BJ (cell line): Measurements from ENCODE around the gene TTC21B. TPM values are rescaled to one million over a fixed set of nuclear protein-coding genes. Genes with fewer than 3 reads are reported as not detected.

ENCODE experiments used
- CTCF ChIA-PET: fragments of 350-600 bp; formaldehyde crosslinking; extraction: SDS; loops from one replicate; lab custom pipeline; 2021; ENCODE audit warnings: antibody characterized with exemption, inconsistent platforms; lab: Yijun Ruan, JAX
- POLR2A ChIA-PET: fragments of 300-600 bp; sonication (Branson Sonifier 250); formaldehyde crosslinking; extraction: SDS; loops from one replicate; lab custom pipeline; 2021; ENCODE audit warnings: antibody characterized with exemption; lab: Charles Lee
- DNase-seq: peaks from one replicate; pipeline ENCODE4 v3.0.0-alpha.2; 2011; ENCODE audit warnings: low read depth
- H3K27me3 ChIP-seq: 2 replicates; pipeline ENCODE4 v1.6.0; 2011; ENCODE audit warnings: low read length; ENCODE audit not compliant: control insufficient read depth, insufficient read depth
- H3K36me3 ChIP-seq: 2 replicates; pipeline ENCODE4 v1.5.1; 2011; ENCODE audit warnings: low read length; ENCODE audit not compliant: control insufficient read depth, insufficient read depth
- H3K4me3 ChIP-seq: 2 replicates; pipeline ENCODE4 v1.5.1; 2011; ENCODE audit warnings: low read depth, mild to moderate bottlenecking, control low read depth, low read length
- CTCF ChIP-seq: IDR thresholded peaks from 2 replicates; pipeline ENCODE4 v1.5.1; 2011; ENCODE audit warnings: low read depth, mild to moderate bottlenecking, control low read depth, inconsistent platforms, low read length, moderate library complexity; ENCODE audit not compliant: insufficient read depth
- polyA plus RNA-seq: library from polyadenylated mRNA; depleted of rRNA; stranded (reverse); fragments of >200 nt; gene quantifications from 2 replicates; pipeline ENCODE4 v1.2.3, GENCODE V29; 2011

TTC21B gene
- polyA plus RNA-seq, 1 experiment = 12.1 TPM

- ChIA-PET CTCF (no interaction called here), POLR2A (no interaction called here)
- TF ChIP-seq CTCF = no peak
- Histone ChIP-seq H3K36me3 (no peaks in the 10 kb centered on the region; the same call in 1 of the 2 replicates), H3K27me3 (no peaks in the 10 kb centered on the region), H3K4me3 (no peak overlapping the region)
- no peak for DNase-seq
Observed at GRCh38 chr2:165950438-165950837, 3.1 kb downstream of the TTC21B start.

- CTCF ChIA-PET = no interaction called here
- TF ChIP-seq CTCF = no peak
- Histone ChIP-seq H3K36me3 (peaks cover 12% of the 10 kb centered on the region), H3K4me3 (no peak overlapping the region), H3K27me3 (no peaks in the 10 kb centered on the region)
- no peak for DNase-seq
- POLR2A ChIA-PET = no interaction called here
Observed at GRCh38 chr2:165941827-165942226, 11.7 kb downstream of the TTC21B start.

- no peak overlapping the region for H3K4me3 ChIP-seq
- no peaks in the 10 kb centered on the region for H3K27me3 ChIP-seq
- no peak for TF ChIP-seq CTCF
- ChIA-PET POLR2A (no interaction called here), CTCF (interaction anchor here (0.9 kb wide), 1 partner anchor 15 kb away, joined by 4 read pairs; the partner anchor contains the start of gene TTC21B)
- DNase-seq = no peak
- H3K36me3 ChIP-seq = peaks cover 14% of the 10 kb centered on the region
Observed at GRCh38 chr2:165938237-165938636, 15.3 kb downstream of the TTC21B start.

GRCh38 chr2:165933211-165933910, 20.2 kb downstream of the TTC21B start:
- H3K27me3 ChIP-seq = no peaks in the 10 kb centered on the region
- TF ChIP-seq CTCF = no peak
- H3K36me3 ChIP-seq = peaks cover 1% of the 10 kb centered on the region; the same call in 1 of the 2 replicates
- no peak overlapping the region for H3K4me3 ChIP-seq
- CTCF ChIA-PET = interaction anchor here (0.8 kb wide), 1 partner anchor 20 kb away, joined by 3 read pairs; the partner anchor contains the start of gene TTC21B
- DNase-seq = no peak
- POLR2A ChIA-PET = no interaction called here

GRCh38 chr2:165927774-165928173, 25.8 kb downstream of the TTC21B start:
- CTCF ChIA-PET = no interaction called here
- POLR2A ChIA-PET = interaction anchor here (0.6 kb wide), 1 partner anchor 169 kb away, joined by 5 read pairs; no protein-coding TSS in a partner anchor

More at GRCh38 chr2:165927774-165928173, 25.8 kb downstream of the TTC21B start:
- H3K36me3 ChIP-seq = peaks cover 2% of the 10 kb centered on the region; the same call in 1 of the 2 replicates
- no peaks in the 10 kb centered on the region for H3K27me3 ChIP-seq
- no peak for TF ChIP-seq CTCF
- H3K4me3 ChIP-seq = no peak overlapping the region
- DNase-seq = no peak
